H9 (cell line): Measurements from ENCODE around the gene COL23A1. TPM values are rescaled to one million over a fixed set of nuclear protein-coding genes. Genes with fewer than 3 reads are reported as not detected.

ENCODE experiments used
- DNase-seq: peaks from one replicate; pipeline ENCODE4 v3.0.0-alpha.2; 2017
- H2AFZ ChIP-seq: one replicate; pipeline ENCODE4 v1.6.1; 2013; ENCODE audit warnings: mild to moderate bottlenecking, low read length, control low read depth, moderate library complexity
- H2AK5ac ChIP-seq: 2 replicates; pipeline ENCODE4 v1.6.1; 2013; ENCODE audit warnings: low read length, control low read depth, mixed read lengths; ENCODE audit not compliant: insufficient read length
- H2BK120ac ChIP-seq: one replicate; pipeline ENCODE4 v1.6.1; 2013; ENCODE audit warnings: low read depth, mild to moderate bottlenecking, low read length, control low read depth, inconsistent platforms; ENCODE audit not compliant: poor library complexity, severe bottlenecking
- H2BK12ac ChIP-seq: 2 replicates; pipeline ENCODE4 v1.6.1; 2013; ENCODE audit warnings: low read length, control low read depth, mixed read lengths, low read depth; ENCODE audit not compliant: insufficient read length
- H2BK15ac ChIP-seq: 2 replicates; pipeline ENCODE4 v1.6.1; 2013; ENCODE audit warnings: low read depth, low read length, control low read depth
- H2BK20ac ChIP-seq: one replicate; pipeline ENCODE4 v1.6.1; 2013; ENCODE audit warnings: low read depth, mild to moderate bottlenecking, low read length, control low read depth, inconsistent platforms; ENCODE audit not compliant: poor library complexity, severe bottlenecking
- H2BK5ac ChIP-seq: 2 replicates; pipeline ENCODE4 v1.6.1; 2013; ENCODE audit warnings: low read length, control low read depth, mixed read lengths; ENCODE audit not compliant: insufficient read length
- H3K14ac ChIP-seq: 2 replicates; pipeline ENCODE4 v1.6.1; 2013; ENCODE audit warnings: low read length, control low read depth; ENCODE audit not compliant: insufficient read depth
- H3K18ac ChIP-seq: 2 replicates; pipeline ENCODE4 v1.6.1; 2013; ENCODE audit warnings: low read depth, mild to moderate bottlenecking, mixed read lengths, low read length, control low read depth; ENCODE audit not compliant: insufficient read length
- H3K23ac ChIP-seq: 2 replicates; pipeline ENCODE4 v1.6.1; 2013; ENCODE audit warnings: low read length, control low read depth, mixed read lengths, low read depth; ENCODE audit not compliant: insufficient read length
- H3K23me2 ChIP-seq: 2 replicates; pipeline ENCODE4 v1.6.1; 2013; ENCODE audit warnings: low read depth, mild to moderate bottlenecking, mixed read lengths, low read length, control low read depth; ENCODE audit not compliant: insufficient read length, poor library complexity, severe bottlenecking
- H3K27ac ChIP-seq: 2 replicates; pipeline ENCODE4 v1.5.1; 2013; ENCODE audit warnings: low read length, control low read depth, mixed read lengths, low read depth; ENCODE audit not compliant: insufficient read length
- H3K27me3 ChIP-seq: 2 replicates; pipeline ENCODE4 v1.6.1; 2013; ENCODE audit warnings: low read length, control low read depth, inconsistent platforms; ENCODE audit not compliant: insufficient read depth
- H3K4ac ChIP-seq: 2 replicates; pipeline ENCODE4 v1.6.1; 2013; ENCODE audit warnings: low read depth, mild to moderate bottlenecking, control low read depth, inconsistent platforms, low read length, moderate library complexity
- H3K4me1 ChIP-seq: 2 replicates; pipeline ENCODE4 v1.6.1; 2013; ENCODE audit warnings: low read length, control low read depth, inconsistent platforms; ENCODE audit not compliant: insufficient read depth
- H3K4me2 ChIP-seq: 2 replicates; pipeline ENCODE4 v1.6.1; 2013; ENCODE audit warnings: low read length, control low read depth, mixed read lengths; ENCODE audit not compliant: insufficient read length, insufficient read depth
- H3K56ac ChIP-seq: 2 replicates; pipeline ENCODE4 v1.6.1; 2013; ENCODE audit warnings: low read depth, mild to moderate bottlenecking, mixed read lengths, low read length, control low read depth; ENCODE audit not compliant: insufficient read length
- H3K79me1 ChIP-seq: 2 replicates; pipeline ENCODE4 v1.6.1; 2013; ENCODE audit warnings: low read depth, mild to moderate bottlenecking, moderate library complexity, low read length, control low read depth, inconsistent platforms; ENCODE audit not compliant: insufficient read depth, poor library complexity, severe bottlenecking
- H3K79me2 ChIP-seq: 2 replicates; pipeline ENCODE4 v1.6.1; 2013; ENCODE audit warnings: low read length, control low read depth, inconsistent platforms; ENCODE audit not compliant: insufficient read depth
- H3K9ac ChIP-seq: 2 replicates; pipeline ENCODE4 v1.6.1; 2013; ENCODE audit warnings: low read length, control low read depth, mixed read lengths; ENCODE audit not compliant: insufficient read length; ENCODE audit errors: extremely low read depth
- H3K9me3 ChIP-seq: one replicate; pipeline ENCODE4 v1.6.1; 2013; ENCODE audit warnings: low read depth, low read length, inconsistent platforms; ENCODE audit not compliant: control insufficient read depth
- H3T11ph ChIP-seq: one replicate; pipeline ENCODE4 v1.6.1; 2013; ENCODE audit warnings: mild to moderate bottlenecking, low read length, control low read depth, inconsistent platforms
- H4K20me1 ChIP-seq: one replicate; pipeline ENCODE4 v1.6.1; 2013; ENCODE audit not compliant: control insufficient read depth, insufficient read length, insufficient read depth
- H4K5ac ChIP-seq: 2 replicates; pipeline ENCODE4 v1.6.1; 2013; ENCODE audit warnings: low read depth, mild to moderate bottlenecking, mixed read lengths, low read length, control low read depth; ENCODE audit not compliant: insufficient read length
- H4K8ac ChIP-seq: replicated peaks from 2 replicates; pipeline ENCODE4 v1.6.1; 2013; ENCODE audit warnings: low read length, control low read depth, mixed read lengths, low read depth; ENCODE audit not compliant: insufficient read length
- H4K91ac ChIP-seq: 2 replicates; pipeline ENCODE4 v1.6.1; 2013; ENCODE audit warnings: low read depth, mild to moderate bottlenecking, moderate library complexity, mixed read lengths, low read length, control low read depth; ENCODE audit not compliant: insufficient read length
- H3K27ac Mint-ChIP-seq, 3 experiments: 2 replicates in 2 of 3; 3 replicates in 1 of 3; pipeline ENCODE4 v1.8.0; 2020 to 2021; ENCODE audit warnings: mixed read lengths in 3 of 3, mild to moderate bottlenecking in 1 of 3, moderate library complexity in 1 of 3
- H3K27me3 Mint-ChIP-seq: 2 replicates; pipeline ENCODE4 v1.8.0; 2021; ENCODE audit warnings: low read depth, mild to moderate bottlenecking, moderate library complexity, mixed read lengths
- H3K36me3 Mint-ChIP-seq, 3 experiments: 2 replicates in 2 of 3; 3 replicates in 1 of 3; pipeline ENCODE4 v1.8.0; 2020 to 2021; ENCODE audit warnings: low read depth in 3 of 3, mixed read lengths in 3 of 3; ENCODE audit not compliant: insufficient read depth in 1 of 3
- H3K4me1 Mint-ChIP-seq, 2 experiments: 2 replicates each; pipeline ENCODE4 v1.8.0; 2020; ENCODE audit warnings: mixed read lengths in 2 of 2
- H3K4me3 Mint-ChIP-seq, 2 experiments: 2 replicates in 1 of 2; 3 replicates in 1 of 2; pipeline ENCODE4 v1.8.0; 2020 to 2021; ENCODE audit warnings: mild to moderate bottlenecking in 2 of 2, mixed read lengths in 2 of 2, moderate library complexity in 1 of 2
- H3K9me3 Mint-ChIP-seq, 2 experiments: 2 replicates in 1 of 2; 3 replicates in 1 of 2; pipeline ENCODE4 v1.8.0; 2020; ENCODE audit warnings: mild to moderate bottlenecking in 2 of 2, mixed read lengths in 2 of 2, moderate library complexity in 1 of 2
- CTCF ChIP-seq: fragments of 200-600 bp; sonication (generic); conservative IDR thresholded peaks from 3 replicates; pipeline ENCODE4 v1.8.0; 2021; ENCODE audit warnings: antibody characterized with exemption, mild to moderate bottlenecking
- WGBS: extraction: QIAGEN DNeasy Blood & Tissue Kit; methylation state at CpG from one replicate; pipeline ENCODE4 v1.1.7; 2013; ENCODE audit warnings: missing lambda C conversion rate, low lambda C conversion rate, mixed read lengths; ENCODE audit not compliant: insufficient read length; ENCODE audit errors: extremely low coverage; 5-methylcytosine and 5-hydroxymethylcytosine counted together
- total RNA-seq: library from RNA; stranded (reverse); gene quantifications from 2 replicates; pipeline ENCODE4 v1.2.1, GENCODE V29; 2021

COL23A1 gene
- total RNA-seq, 1 experiment from 2014 or later = 2.6 TPM

GRCh38 chr5:178540526-178540925 lies 49.7 kb downstream of the COL23A1 start:
- H3K9me3 ChIP-seq = no peaks in the 10 kb centered on the region
- no peak overlapping the region for H3K18ac ChIP-seq
- peaks cover 1% of the 10 kb centered on the region; the same call in 1 of the 2 replicates for H3K79me2 ChIP-seq
- no peak overlapping the region for H2BK120ac ChIP-seq
- no peak overlapping the region for H2BK15ac ChIP-seq
- H3K4me1 ChIP-seq = no peaks in the 10 kb centered on the region; the same call in 1 of the 2 replicates
- no peaks in the 10 kb centered on the region for H3K79me1 ChIP-seq
- H2AFZ ChIP-seq = no peak overlapping the region
- DNase-seq = no peak
- no peak overlapping the region for H3T11ph ChIP-seq
- Mint-ChIP-seq H3K4me1 (peaks cover 16 to 25% of the 10 kb centered on the region in 2 experiments), H3K27ac (no peak overlapping the region), H3K36me3 (no peaks in the 10 kb centered on the region), H3K9me3 (no peaks in the 10 kb centered on the region; a peak in 1 of 5 replicates), H3K4me3 (no peak overlapping the region), H3K27me3 (no peaks in the 10 kb centered on the region)
- no peak overlapping the region for H4K8ac ChIP-seq
- no peak overlapping the region for H3K56ac ChIP-seq
- H4K5ac ChIP-seq = no peak overlapping the region
- no peak overlapping the region for H3K14ac ChIP-seq
- H3K23me2 ChIP-seq = no peaks in the 10 kb centered on the region
- H4K20me1 ChIP-seq = no peaks in the 10 kb centered on the region
- TF ChIP-seq CTCF = no peak
- H3K9ac ChIP-seq = no peak overlapping the region
- no peak overlapping the region for H2BK5ac ChIP-seq
- no peak overlapping the region for H2AK5ac ChIP-seq
- H3K27me3 ChIP-seq = no peaks in the 10 kb centered on the region
- H3K23ac ChIP-seq = no peak overlapping the region
- no peak overlapping the region for H3K4ac ChIP-seq
- no peak overlapping the region for H3K4me2 ChIP-seq
- no peak overlapping the region for H2BK12ac ChIP-seq
- no CpG with 5 or more reads among the region's 6 CpGs for WGBS
- H4K91ac ChIP-seq = no peak overlapping the region
- no peak overlapping the region for H3K27ac ChIP-seq
- no peak overlapping the region for H2BK20ac ChIP-seq
